Ammon's horn (tissue), 1 donor: Measurements from ENCODE around the gene PRDM16.

Experiments used
- DNase-seq: peaks from one replicate; pipeline ENCODE4 v3.0.0-alpha.2; 2016; ENCODE audit warnings: low spot score

Gene PRDM16

GRCh38 chr1:3032371-3033039 is 36.5 kb upstream of the PRDM16 start:
- DNase-seq = no peak

- no peak for DNase-seq
These were observed 35.8 kb upstream of the PRDM16 start for GRCh38 chr1:3033040-3033789.

GRCh38 chr1:3033790-3034090 is 35.3 kb upstream of the PRDM16 start:
- no peak for DNase-seq

- DNase-seq = no peak
These were observed 34.8 kb upstream of the PRDM16 start for GRCh38 chr1:3034162-3034561.

- DNase-seq = no peak
These were observed 34.1 kb upstream of the PRDM16 start for GRCh38 chr1:3034728-3035562.

GRCh38 chr1:3035563-3036446 is 33.2 kb upstream of the PRDM16 start:
- DNase-seq = no peak

- DNase-seq = no peak
These were observed 32.3 kb upstream of the PRDM16 start for GRCh38 chr1:3036447-3037280.

GRCh38 chr1:3037281-3038040 is 31.5 kb upstream of the PRDM16 start:
- DNase-seq = no peak

GRCh38 chr1:3038113-3038551 is 30.9 kb upstream of the PRDM16 start:
- DNase-seq = no peak

GRCh38 chr1:3038571-3039181 is 30.3 kb upstream of the PRDM16 start:
- no peak for DNase-seq

GRCh38 chr1:3040004-3040403 is 29.0 kb upstream of the PRDM16 start:
- no peak for DNase-seq

- no peak for DNase-seq
These were observed 26.5 kb upstream of the PRDM16 start for GRCh38 chr1:3042481-3042880.

- DNase-seq = no peak
These were observed 19.8 kb upstream of the PRDM16 start for GRCh38 chr1:3049164-3049563.

- DNase-seq = no peak
These were observed 19.1 kb upstream of the PRDM16 start for GRCh38 chr1:3049905-3050304.

GRCh38 chr1:3050603-3051002 is 18.4 kb upstream of the PRDM16 start:
- DNase-seq = no peak

- no peak for DNase-seq
These were observed 17.4 kb upstream of the PRDM16 start for GRCh38 chr1:3051270-3052268.

GRCh38 chr1:3052501-3052900 is 16.5 kb upstream of the PRDM16 start:
- no peak for DNase-seq

- DNase-seq = no peak
These were observed 15.5 kb upstream of the PRDM16 start for GRCh38 chr1:3053366-3053980.
